Measurements from ENCODE around the gene CHMP4B. TPM values are rescaled to one million over a fixed set of nuclear protein-coding genes. Genes with fewer than 3 reads are reported as not detected.

CHMP4B gene
- total RNA-seq, 1 experiment from 2014 or later = 72.5 TPM

DNA sequence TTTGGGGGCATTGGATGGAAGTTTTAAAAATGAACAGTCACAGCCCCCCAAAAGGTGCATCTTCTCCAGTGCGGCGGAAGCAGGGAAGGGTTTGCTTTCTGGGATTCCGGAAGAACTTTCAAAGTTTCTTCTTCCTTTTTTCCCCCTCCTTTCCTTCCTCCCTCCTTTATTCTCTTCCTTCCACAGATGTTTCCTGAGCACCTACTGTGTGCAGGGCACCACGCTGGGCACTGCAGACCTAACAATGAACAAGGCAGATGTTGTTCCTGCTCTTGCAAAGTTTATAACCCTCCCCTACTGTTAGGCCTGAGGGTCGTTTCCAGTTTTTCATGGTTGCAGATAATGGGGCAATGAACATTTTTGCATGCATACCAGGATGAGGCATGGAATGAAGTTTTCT is 58.1 kb downstream of the CHMP4B start:
- no peak for DNase-seq (ENCODE audit: low spot score)
- POLR2A ChIA-PET = no interaction called here
- Mint-ChIP-seq H3K4me3 (no peak overlapping the region), H3K4me1 (peaks cover 15% of the 10 kb centered on the region), H3K36me3 (no peaks in the 10 kb centered on the region), H3K27me3 (ENCODE audit: low read depth) (no peaks in the 10 kb centered on the region), H3K27ac (no peak overlapping the region), H3K9me3 (no peaks in the 10 kb centered on the region)
- CTCF ChIA-PET = no interaction called here
- TF ChIP-seq SOX15 (CRISPR knock-in tag; IDR thresholded peaks at IDR 0.05) (no peak), MYBL2 (CRISPR knock-in tag; IDR thresholded peaks at IDR 0.05) (no peak), TEAD1 (CRISPR knock-in tag; IDR thresholded peaks at IDR 0.05) (no peak), FOXK1 (CRISPR knock-in tag; IDR thresholded peaks at IDR 0.05) (no peak), SMAD4 (CRISPR knock-in tag; IDR thresholded peaks at IDR 0.05) (no peak), ZNF423 (CRISPR knock-in tag; IDR thresholded peaks at IDR 0.05) (no peak), ESRRA (CRISPR knock-in tag; IDR thresholded peaks at IDR 0.05; ENCODE audit: borderline replicate concordance) (no peak), MXD4 (CRISPR knock-in tag; IDR thresholded peaks at IDR 0.05; ENCODE audit: borderline replicate concordance) (no peak), HMGA2 (CRISPR knock-in tag; IDR thresholded peaks at IDR 0.05) (no peak), KAT7 (CRISPR knock-in tag; IDR thresholded peaks at IDR 0.05; ENCODE audit: borderline replicate concordance) (no peak), ZNF232 (CRISPR knock-in tag; IDR thresholded peaks at IDR 0.05) (no peak), ZNF317 (CRISPR knock-in tag; IDR thresholded peaks at IDR 0.05; ENCODE audit: borderline replicate concordance, low read depth) (no peak)
- TF ChIP-seq, protein P1, sequence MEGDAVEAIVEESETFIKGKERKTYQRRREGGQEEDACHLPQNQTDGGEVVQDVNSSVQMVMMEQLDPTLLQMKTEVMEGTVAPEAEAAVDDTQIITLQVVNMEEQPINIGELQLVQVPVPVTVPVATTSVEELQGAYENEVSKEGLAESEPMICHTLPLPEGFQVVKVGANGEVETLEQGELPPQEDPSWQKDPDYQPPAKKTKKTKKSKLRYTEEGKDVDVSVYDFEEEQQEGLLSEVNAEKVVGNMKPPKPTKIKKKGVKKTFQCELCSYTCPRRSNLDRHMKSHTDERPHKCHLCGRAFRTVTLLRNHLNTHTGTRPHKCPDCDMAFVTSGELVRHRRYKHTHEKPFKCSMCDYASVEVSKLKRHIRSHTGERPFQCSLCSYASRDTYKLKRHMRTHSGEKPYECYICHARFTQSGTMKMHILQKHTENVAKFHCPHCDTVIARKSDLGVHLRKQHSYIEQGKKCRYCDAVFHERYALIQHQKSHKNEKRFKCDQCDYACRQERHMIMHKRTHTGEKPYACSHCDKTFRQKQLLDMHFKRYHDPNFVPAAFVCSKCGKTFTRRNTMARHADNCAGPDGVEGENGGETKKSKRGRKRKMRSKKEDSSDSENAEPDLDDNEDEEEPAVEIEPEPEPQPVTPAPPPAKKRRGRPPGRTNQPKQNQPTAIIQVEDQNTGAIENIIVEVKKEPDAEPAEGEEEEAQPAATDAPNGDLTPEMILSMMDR (IDR thresholded peaks at IDR 0.05) = no peak
- TF ChIP-seq, protein P2, sequence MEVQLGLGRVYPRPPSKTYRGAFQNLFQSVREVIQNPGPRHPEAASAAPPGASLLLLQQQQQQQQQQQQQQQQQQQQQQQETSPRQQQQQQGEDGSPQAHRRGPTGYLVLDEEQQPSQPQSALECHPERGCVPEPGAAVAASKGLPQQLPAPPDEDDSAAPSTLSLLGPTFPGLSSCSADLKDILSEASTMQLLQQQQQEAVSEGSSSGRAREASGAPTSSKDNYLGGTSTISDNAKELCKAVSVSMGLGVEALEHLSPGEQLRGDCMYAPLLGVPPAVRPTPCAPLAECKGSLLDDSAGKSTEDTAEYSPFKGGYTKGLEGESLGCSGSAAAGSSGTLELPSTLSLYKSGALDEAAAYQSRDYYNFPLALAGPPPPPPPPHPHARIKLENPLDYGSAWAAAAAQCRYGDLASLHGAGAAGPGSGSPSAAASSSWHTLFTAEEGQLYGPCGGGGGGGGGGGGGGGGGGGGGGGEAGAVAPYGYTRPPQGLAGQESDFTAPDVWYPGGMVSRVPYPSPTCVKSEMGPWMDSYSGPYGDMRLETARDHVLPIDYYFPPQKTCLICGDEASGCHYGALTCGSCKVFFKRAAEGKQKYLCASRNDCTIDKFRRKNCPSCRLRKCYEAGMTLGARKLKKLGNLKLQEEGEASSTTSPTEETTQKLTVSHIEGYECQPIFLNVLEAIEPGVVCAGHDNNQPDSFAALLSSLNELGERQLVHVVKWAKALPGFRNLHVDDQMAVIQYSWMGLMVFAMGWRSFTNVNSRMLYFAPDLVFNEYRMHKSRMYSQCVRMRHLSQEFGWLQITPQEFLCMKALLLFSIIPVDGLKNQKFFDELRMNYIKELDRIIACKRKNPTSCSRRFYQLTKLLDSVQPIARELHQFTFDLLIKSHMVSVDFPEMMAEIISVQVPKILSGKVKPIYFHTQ (CRISPR knock-in tag; IDR thresholded peaks at IDR 0.05) = no peak
- TF ChIP-seq, protein P3, sequence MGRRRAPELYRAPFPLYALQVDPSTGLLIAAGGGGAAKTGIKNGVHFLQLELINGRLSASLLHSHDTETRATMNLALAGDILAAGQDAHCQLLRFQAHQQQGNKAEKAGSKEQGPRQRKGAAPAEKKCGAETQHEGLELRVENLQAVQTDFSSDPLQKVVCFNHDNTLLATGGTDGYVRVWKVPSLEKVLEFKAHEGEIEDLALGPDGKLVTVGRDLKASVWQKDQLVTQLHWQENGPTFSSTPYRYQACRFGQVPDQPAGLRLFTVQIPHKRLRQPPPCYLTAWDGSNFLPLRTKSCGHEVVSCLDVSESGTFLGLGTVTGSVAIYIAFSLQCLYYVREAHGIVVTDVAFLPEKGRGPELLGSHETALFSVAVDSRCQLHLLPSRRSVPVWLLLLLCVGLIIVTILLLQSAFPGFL (CRISPR knock-in tag; IDR thresholded peaks at IDR 0.05; ENCODE audit: borderline replicate concordance) = no peak
- TF ChIP-seq, protein P4, sequence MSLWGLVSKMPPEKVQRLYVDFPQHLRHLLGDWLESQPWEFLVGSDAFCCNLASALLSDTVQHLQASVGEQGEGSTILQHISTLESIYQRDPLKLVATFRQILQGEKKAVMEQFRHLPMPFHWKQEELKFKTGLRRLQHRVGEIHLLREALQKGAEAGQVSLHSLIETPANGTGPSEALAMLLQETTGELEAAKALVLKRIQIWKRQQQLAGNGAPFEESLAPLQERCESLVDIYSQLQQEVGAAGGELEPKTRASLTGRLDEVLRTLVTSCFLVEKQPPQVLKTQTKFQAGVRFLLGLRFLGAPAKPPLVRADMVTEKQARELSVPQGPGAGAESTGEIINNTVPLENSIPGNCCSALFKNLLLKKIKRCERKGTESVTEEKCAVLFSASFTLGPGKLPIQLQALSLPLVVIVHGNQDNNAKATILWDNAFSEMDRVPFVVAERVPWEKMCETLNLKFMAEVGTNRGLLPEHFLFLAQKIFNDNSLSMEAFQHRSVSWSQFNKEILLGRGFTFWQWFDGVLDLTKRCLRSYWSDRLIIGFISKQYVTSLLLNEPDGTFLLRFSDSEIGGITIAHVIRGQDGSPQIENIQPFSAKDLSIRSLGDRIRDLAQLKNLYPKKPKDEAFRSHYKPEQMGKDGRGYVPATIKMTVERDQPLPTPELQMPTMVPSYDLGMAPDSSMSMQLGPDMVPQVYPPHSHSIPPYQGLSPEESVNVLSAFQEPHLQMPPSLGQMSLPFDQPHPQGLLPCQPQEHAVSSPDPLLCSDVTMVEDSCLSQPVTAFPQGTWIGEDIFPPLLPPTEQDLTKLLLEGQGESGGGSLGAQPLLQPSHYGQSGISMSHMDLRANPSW (CRISPR knock-in tag; conservative IDR thresholded peaks at IDR 0.05; ENCODE audit: low read depth) = no peak
- TF ChIP-seq, protein P5, sequence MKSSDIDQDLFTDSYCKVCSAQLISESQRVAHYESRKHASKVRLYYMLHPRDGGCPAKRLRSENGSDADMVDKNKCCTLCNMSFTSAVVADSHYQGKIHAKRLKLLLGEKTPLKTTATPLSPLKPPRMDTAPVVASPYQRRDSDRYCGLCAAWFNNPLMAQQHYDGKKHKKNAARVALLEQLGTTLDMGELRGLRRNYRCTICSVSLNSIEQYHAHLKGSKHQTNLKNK (CRISPR knock-in tag; IDR thresholded peaks at IDR 0.05) = no peak
- TF ChIP-seq, protein P6, sequence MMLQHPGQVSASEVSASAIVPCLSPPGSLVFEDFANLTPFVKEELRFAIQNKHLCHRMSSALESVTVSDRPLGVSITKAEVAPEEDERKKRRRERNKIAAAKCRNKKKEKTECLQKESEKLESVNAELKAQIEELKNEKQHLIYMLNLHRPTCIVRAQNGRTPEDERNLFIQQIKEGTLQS (CRISPR knock-in tag; conservative IDR thresholded peaks at IDR 0.05) = no peak
- TF ChIP-seq, protein P7, sequence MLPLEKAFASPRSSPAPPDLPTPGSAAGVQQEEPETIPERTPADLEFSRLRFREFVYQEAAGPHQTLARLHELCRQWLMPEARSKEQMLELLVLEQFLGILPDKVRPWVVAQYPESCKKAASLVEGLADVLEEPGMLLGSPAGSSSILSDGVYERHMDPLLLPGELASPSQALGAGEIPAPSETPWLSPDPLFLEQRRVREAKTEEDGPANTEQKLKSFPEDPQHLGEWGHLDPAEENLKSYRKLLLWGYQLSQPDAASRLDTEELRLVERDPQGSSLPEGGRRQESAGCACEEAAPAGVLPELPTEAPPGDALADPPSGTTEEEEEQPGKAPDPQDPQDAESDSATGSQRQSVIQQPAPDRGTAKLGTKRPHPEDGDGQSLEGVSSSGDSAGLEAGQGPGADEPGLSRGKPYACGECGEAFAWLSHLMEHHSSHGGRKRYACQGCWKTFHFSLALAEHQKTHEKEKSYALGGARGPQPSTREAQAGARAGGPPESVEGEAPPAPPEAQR (CRISPR knock-in tag; IDR thresholded peaks at IDR 0.05) = no peak
- no peak for ATAC-seq
